GM12878 (cell line): ENCODE measurements around the gene CARM1. TPM values are rescaled to one million over a fixed set of nuclear protein-coding genes. Genes with fewer than 3 reads are reported as not detected.

Experiments used
- ATAC-seq: fragments of 200-7000 bp; cut with Tn5 transposase; 3 replicates; pipeline ENCODE4 v1.9.1; 2020; ENCODE audit warnings: mild to moderate bottlenecking, moderate library complexity
- BruUV-seq: library from RNA; stranded (reverse); fragments of 400-500 nt; replicated peaks from 2 replicates; lab custom pipeline; 2021; lab: Mats Ljungman, UMichigan
- CTCF ChIA-PET: fragments of 300-600 bp; sonication (Branson Sonifier 250); formaldehyde crosslinking; extraction: SDS; loops from one replicate; lab custom pipeline; 2021; ENCODE audit warnings: inconsistent platforms; lab: Yijun Ruan, JAX
- POLR2A ChIA-PET: fragments of 350-600 bp; formaldehyde crosslinking; extraction: SDS; loops from one replicate; lab custom pipeline; 2021; ENCODE audit warnings: inconsistent platforms; lab: Charles Lee
- RAD21 ChIA-PET: fragments of 300-600 bp; sonication (Branson Sonifier 250); formaldehyde crosslinking; loops from one replicate; lab custom pipeline; 2023; ENCODE audit warnings: antibody characterized with exemption; ENCODE audit not compliant: unreplicated experiment; lab: Charles Lee
- SMC1A ChIA-PET: fragments of 300-600 bp; sonication (Branson Sonifier 250); formaldehyde crosslinking; loops from one replicate; lab custom pipeline; 2023; ENCODE audit not compliant: unreplicated experiment, uncharacterized antibody; lab: Charles Lee
- DNase-seq: peaks from one replicate; pipeline ENCODE4 v3.0.0-alpha.2; 2011; ENCODE audit warnings: low read depth, low spot score
- FAIRE-seq: peaks from 3 replicates; lab custom pipeline; 2011; peaks lifted over from hg19 to GRCh38; lab: Jason Lieb, UNC
- H2AFZ ChIP-seq: 2 replicates; pipeline ENCODE4 v1.6.0; 2011; ENCODE audit warnings: low read depth, low read length, control low read depth; ENCODE audit not compliant: control insufficient read depth
- H3K27ac ChIP-seq: 2 replicates; pipeline ENCODE4 v1.5.1; 2011; ENCODE audit warnings: control low read depth; ENCODE audit not compliant: control insufficient read depth, insufficient read depth
- H3K27me3 ChIP-seq, 2 experiments: replicated peaks in 1 of 2; 2 replicates each; pipeline versions ENCODE4 v1.6.0 to v1.6.1; 2011; ENCODE audit warnings: low read length in 1 of 2; ENCODE audit not compliant: control insufficient read depth in 2 of 2, insufficient read depth in 2 of 2
- H3K36me3 ChIP-seq, 2 experiments: 2 replicates each; pipeline ENCODE4 v1.5.1; 2011; ENCODE audit warnings: low read length in 1 of 2; ENCODE audit not compliant: control insufficient read depth in 2 of 2, insufficient read depth in 2 of 2
- H3K4me1 ChIP-seq: 2 replicates; pipeline ENCODE4 v1.6.1; 2011; ENCODE audit warnings: mild to moderate bottlenecking, low read length, moderate library complexity, mixed read lengths; ENCODE audit not compliant: control insufficient read depth, insufficient read depth
- H3K4me2 ChIP-seq: 2 replicates; pipeline ENCODE4 v1.6.0; 2011; ENCODE audit warnings: control low read depth; ENCODE audit not compliant: control insufficient read depth, insufficient read depth
- H3K4me3 ChIP-seq: fragments of 200-600 bp; sonication (generic); 2 replicates; pipeline ENCODE4 v1.5.1; 2016
- H3K79me2 ChIP-seq: 2 replicates; pipeline ENCODE4 v1.6.0; 2011; ENCODE audit warnings: low read length; ENCODE audit not compliant: control insufficient read depth, insufficient read depth
- H3K9ac ChIP-seq: 2 replicates; pipeline ENCODE4 v1.8.0; 2011; ENCODE audit warnings: low read length, control low read depth, mixed read lengths; ENCODE audit not compliant: control insufficient read depth, insufficient read depth
- H3K9me3 ChIP-seq: replicated peaks from 3 replicates; pipeline ENCODE4 v1.5.1; 2011; ENCODE audit warnings: mild to moderate bottlenecking, low read length; ENCODE audit not compliant: control insufficient read depth, insufficient read depth
- H4K20me1 ChIP-seq: 2 replicates; pipeline ENCODE4 v1.6.0; 2011; ENCODE audit not compliant: control insufficient read depth, insufficient read depth
- JUNB ChIP-seq: IDR thresholded peaks from 2 replicates; pipeline ENCODE4 v1.6.1; 2016; ENCODE audit warnings: antibody characterized with exemption, mild to moderate bottlenecking
- MLLT1 ChIP-seq: fragments of 450-650 bp; IDR thresholded peaks from 2 replicates; pipeline ENCODE4 v1.6.1; 2016; ENCODE audit warnings: mild to moderate bottlenecking
- STAT3 ChIP-seq: IDR thresholded peaks from 2 replicates; pipeline ENCODE4 v1.6.1; 2011; ENCODE audit warnings: low read depth, low read length, improper control_type of control experiment
- TCF12 ChIP-seq: IDR thresholded peaks from 2 replicates; pipeline ENCODE4 v1.6.1; 2011; ENCODE audit warnings: low read depth, mild to moderate bottlenecking, low read length
- WRNIP1 ChIP-seq: IDR thresholded peaks from 2 replicates; pipeline ENCODE4 v1.6.1; 2011; ENCODE audit warnings: low read depth, low read length, improper control_type of control experiment, borderline replicate concordance
- WGBS: methylation state at CpG from one replicate; pipeline ENCODE4 v1.1.6; 2016; ENCODE audit warnings: low lambda C conversion rate; ENCODE audit not compliant: insufficient replicate concordance, insufficient coverage; ENCODE audit errors: missing lambda C conversion rate; 5-methylcytosine and 5-hydroxymethylcytosine counted together
- in situ Hi-C: fragments of 300-500 bp; cut with MboI; formaldehyde crosslinking; loops from 9 replicates; pipeline ENCODE4 v1.14.3; 2018; ENCODE audit warnings: mixed read lengths
- intact Hi-C: fragments of 100-400 bp; cut with micrococcal nuclease; formaldehyde crosslinking; loops from one replicate; pipeline ENCODE4 v1.14.2; 2022; ENCODE audit not compliant: unreplicated experiment
- polyA plus RNA-seq, 11 experiments: library from polyadenylated mRNA; depleted of rRNA in 4 of 11; unstranded in 6 of 11; stranded (reverse) in 5 of 11; fragments of >200 nt; fragmentation: Nextera tagmentation in 4 of 11; fragmentation: Illumina TruSeq in 1 of 11; extraction: Ambion mirVana in 4 of 11; extraction: Trizol in 1 of 11; gene quantifications; 1 replicate in 1 of 11; 2 replicates in 10 of 11; pipeline versions ENCODE4 v1.2.1 to v1.2.3, GENCODE V29; 2011 to 2016; ENCODE audit warnings: inconsistent platforms in 2 of 11, missing spikeins in 2 of 11, low read depth in 1 of 11
- total RNA-seq, 4 experiments: library from RNA; depleted of rRNA in 3 of 4; stranded (reverse); fragments of >200 nt in 3 of 4; fragmentation: Illumina TruSeq in 1 of 4; extraction: Trizol in 1 of 4; gene quantifications; 2 replicates each; pipeline versions ENCODE4 v1.2.1 to v1.2.3, GENCODE V29; 2013 to 2021
- TF ChIP-seq, protein P1 (sequence below): fragments of 150-350 bp; IDR thresholded peaks from 2 replicates; pipeline ENCODE4 v1.6.1; 2016; ENCODE audit warnings: low read depth, low read length

Gene CARM1
- total and polyA plus RNA-seq, 10 of the 15 experiments (the other 5 are each of a cell fraction or from before 2014, with no cell fraction given) = 0.45 to 116 (median 39.7) TPM

GRCh38 chr19:10842788-10843187 is 28.6 kb upstream of the CARM1 start:
- no peak overlapping the region for H3K4me2 ChIP-seq
- no peak for FAIRE-seq
- BruUV-seq = no TSS peak

More at GRCh38 chr19:10842788-10843187, 28.6 kb upstream of the CARM1 start:
- Histone ChIP-seq H4K20me1 (no peaks in the 10 kb centered on the region), H3K9me3 (no peaks in the 10 kb centered on the region; the same call in 2 of the 3 replicates), H3K9ac (no peak overlapping the region)
- in situ Hi-C loops = no loop called here
- TF ChIP-seq JUNB (no peak), MLLT1 (no peak), TCF12 (no peak), STAT3 (no peak), WRNIP1 (no peak)
- TF ChIP-seq, protein P1, sequence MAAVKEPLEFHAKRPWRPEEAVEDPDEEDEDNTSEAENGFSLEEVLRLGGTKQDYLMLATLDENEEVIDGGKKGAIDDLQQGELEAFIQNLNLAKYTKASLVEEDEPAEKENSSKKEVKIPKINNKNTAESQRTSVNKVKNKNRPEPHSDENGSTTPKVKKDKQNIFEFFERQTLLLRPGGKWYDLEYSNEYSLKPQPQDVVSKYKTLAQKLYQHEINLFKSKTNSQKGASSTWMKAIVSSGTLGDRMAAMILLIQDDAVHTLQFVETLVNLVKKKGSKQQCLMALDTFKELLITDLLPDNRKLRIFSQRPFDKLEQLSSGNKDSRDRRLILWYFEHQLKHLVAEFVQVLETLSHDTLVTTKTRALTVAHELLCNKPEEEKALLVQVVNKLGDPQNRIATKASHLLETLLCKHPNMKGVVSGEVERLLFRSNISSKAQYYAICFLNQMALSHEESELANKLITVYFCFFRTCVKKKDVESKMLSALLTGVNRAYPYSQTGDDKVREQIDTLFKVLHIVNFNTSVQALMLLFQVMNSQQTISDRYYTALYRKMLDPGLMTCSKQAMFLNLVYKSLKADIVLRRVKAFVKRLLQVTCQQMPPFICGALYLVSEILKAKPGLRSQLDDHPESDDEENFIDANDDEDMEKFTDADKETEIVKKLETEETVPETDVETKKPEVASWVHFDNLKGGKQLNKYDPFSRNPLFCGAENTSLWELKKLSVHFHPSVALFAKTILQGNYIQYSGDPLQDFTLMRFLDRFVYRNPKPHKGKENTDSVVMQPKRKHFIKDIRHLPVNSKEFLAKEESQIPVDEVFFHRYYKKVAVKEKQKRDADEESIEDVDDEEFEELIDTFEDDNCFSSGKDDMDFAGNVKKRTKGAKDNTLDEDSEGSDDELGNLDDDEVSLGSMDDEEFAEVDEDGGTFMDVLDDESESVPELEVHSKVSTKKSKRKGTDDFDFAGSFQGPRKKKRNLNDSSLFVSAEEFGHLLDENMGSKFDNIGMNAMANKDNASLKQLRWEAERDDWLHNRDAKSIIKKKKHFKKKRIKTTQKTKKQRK = no peak
- TF ChIP-seq, all 136 proteins: peak for 0
- SMC1A ChIA-PET = interaction anchor here (0.9 to 1.9 kb wide), 2 partner anchors 16 to 125 kb away, joined by 3 to 7 read pairs; partner anchors contain the start of gene DNM2
- 25% methylated on average over 7 of the region's 7 CpGs for WGBS
- Histone ChIP-seq H3K27ac (no peak overlapping the region), H3K79me2 (no peaks in the 10 kb centered on the region), H3K27me3 (no peaks in the 10 kb centered on the region), H3K4me1 (peaks cover 3% of the 10 kb centered on the region), H3K4me3 (no peak overlapping the region), H3K36me3 (no peaks in the 10 kb centered on the region), H2AFZ (no peak overlapping the region)
- ATAC-seq (no peak), DNase-seq (no peak)
- RAD21 ChIA-PET = no interaction called here
- intact Hi-C loops = no loop called here
- POLR2A ChIA-PET = no interaction called here
- CTCF ChIA-PET = interaction anchor here (0.6 to 2.1 kb wide), 3 partner anchors 16 to 34 kb away, joined by 3 to 8 read pairs (median 6); no protein-coding TSS in a partner anchor
